Right cardiac atrium (tissue), 5 donors: ENCODE results near the gene CDK5R1. TPM values are rescaled to one million over a fixed set of nuclear protein-coding genes. Genes with fewer than 3 reads are reported as not detected.

Experiments
- ATAC-seq, 2 donors: fragments of 200-7000 bp; cut with Tn5 transposase; one replicate each; pipeline versions ENCODE4 v1.8.0 to v1.9.1; 2020; ENCODE audit warnings: moderate library complexity in 2 of 2, mild to moderate bottlenecking in 1 of 2
- DNase-seq, 3 donors: peaks; one replicate each; pipeline ENCODE4 v3.0.0-alpha.2; 2020
- H3K27ac ChIP-seq: one replicate; pipeline ENCODE4 v1.5.1; 2013; ENCODE audit warnings: mild to moderate bottlenecking, low read length, control low read depth, moderate library complexity
- H3K27me3 ChIP-seq: one replicate; pipeline ENCODE4 v1.6.1; 2013; ENCODE audit not compliant: control insufficient read depth, insufficient read depth
- H3K4me1 ChIP-seq: one replicate; pipeline ENCODE4 v1.6.1; 2013; ENCODE audit warnings: low read length; ENCODE audit not compliant: control insufficient read depth, insufficient read depth
- H3K4me3 ChIP-seq: one replicate; pipeline ENCODE4 v1.5.1; 2013; ENCODE audit warnings: low read length, control low read depth
- H3K9me3 ChIP-seq: one replicate; pipeline ENCODE4 v1.6.1; 2013; ENCODE audit warnings: low read length; ENCODE audit not compliant: control insufficient read depth
- WGBS: extraction: QIAGEN DNeasy Blood & Tissue Kit; methylation state at CpG from one replicate; pipeline ENCODE4 v1.1.7; 2013; 5-methylcytosine and 5-hydroxymethylcytosine counted together
- intact Hi-C, 4 donors: fragments of 100-400 bp; cut with DNase I; formaldehyde crosslinking; loops; one replicate each; pipeline versions ENCODE4 v1.11.0 to v1.14.0; 2022 to 2023
- polyA plus RNA-seq: library from polyadenylated mRNA; stranded (reverse); fragments of 200-250 nt; gene quantifications from one replicate; pipeline ENCODE4 v1.2.3, GENCODE V29; 2013
- total RNA-seq, 4 donors: library from RNA; stranded (reverse); fragmentation: NEBNext Ultra II Directional; extraction: Animal tissue kit (Norgen Biotek cat#: 25700); gene quantifications; one replicate each; pipeline ENCODE4 v1.2.1, GENCODE V29; 2021
- donor health status: healthy with polysubstance abuse.
- donor health status: DM: no; HTN: yes; CAD: no.
- donor health status: DM: no; HTN: no; CAD: no.
- donor health status: DM: no; HTN: yes; CAD: no; lungs with severe emphysema.
- donor health status: DM: yes; HTN: yes; CAD: no.

CDK5R1 gene
- total and polyA plus RNA-seq, 5 donors, result 0.95 to 2.6 (median 1.5) TPM

DNA sequence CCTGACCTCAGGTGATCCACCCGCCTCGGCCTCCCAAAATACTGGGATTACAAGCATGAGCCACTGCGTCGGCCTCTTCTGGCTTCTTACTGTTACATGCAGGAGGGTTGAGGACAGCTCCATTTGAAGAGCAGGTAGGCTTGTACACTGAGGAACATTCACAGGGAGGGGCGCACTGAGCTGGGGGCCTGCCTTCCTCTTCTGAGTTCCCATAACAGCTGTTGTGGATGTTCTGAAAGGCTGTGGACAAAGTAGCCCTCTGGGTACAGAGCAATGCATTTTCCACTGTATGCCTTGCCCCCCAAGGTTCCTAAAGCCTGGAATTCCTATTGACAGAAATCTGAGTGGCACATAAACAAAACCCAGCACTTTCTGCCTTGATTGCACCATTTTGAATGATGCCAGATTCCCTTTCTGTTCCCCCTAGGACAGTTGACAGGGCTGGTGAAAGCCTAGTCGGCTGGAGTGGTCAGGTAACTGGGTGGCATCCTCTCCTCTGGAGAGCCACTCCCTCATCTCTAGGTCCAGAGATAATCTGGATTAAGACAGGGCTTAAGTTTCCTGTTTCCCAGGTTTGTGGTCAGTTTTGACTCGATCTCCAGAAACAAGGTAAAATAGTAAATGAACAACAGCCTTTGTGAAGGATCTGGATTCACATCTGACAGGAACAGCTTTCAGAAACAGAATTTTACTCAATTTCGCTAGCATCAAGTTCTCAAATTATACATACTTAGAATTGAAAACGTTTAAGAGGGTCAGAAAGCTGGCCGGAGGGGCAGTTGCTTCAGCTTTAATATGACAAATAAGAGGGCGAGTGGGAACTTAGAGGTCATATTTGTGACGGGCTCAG is 1.3 kb upstream of the CDK5R1 start:
- 65% methylated on average over 12 of the region's 12 CpGs for WGBS

DNA sequence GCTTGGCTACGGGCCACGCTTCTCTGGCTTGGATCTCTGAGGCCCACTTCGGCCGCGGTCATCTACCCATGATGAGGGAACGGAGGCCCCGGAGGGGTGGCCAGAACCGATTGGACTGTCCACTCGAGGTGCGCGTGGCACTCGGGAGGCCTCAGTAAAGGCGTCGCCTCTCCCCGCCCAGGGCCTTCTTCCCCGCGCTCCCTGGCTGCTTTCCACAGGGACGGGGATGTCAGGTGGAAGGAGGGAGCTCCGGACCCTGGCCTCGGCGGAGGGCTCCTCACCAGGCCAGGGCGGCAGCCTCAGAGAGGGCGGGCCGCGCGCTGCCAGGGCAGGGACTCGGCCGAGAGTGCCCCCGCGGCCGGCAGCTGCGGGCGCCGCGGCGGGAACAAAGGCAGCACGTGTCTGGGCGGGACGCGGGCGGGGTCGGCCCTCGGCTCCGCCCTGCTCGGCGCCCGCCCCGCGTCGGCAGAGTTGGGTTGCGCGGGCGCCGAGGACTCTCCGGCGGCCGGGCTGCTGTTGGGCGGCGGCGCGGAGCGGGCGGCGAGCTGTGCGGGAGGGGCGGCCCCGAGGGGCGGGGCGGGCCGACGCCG is 587 bp upstream of the CDK5R1 start:
- ATAC-seq, result peak; percentile 82 to 83
- intact Hi-C loops, result loop anchor here in 2 of 4 donors (10.0 kb wide), 2 partner anchors 169 to 269 kb away; no protein-coding TSS in a partner anchor
- H3K4me1 ChIP-seq, result peaks cover 6% of the 10 kb centered on the region

More for the DNA sequence above, 1.3 kb upstream of the CDK5R1 start:
- peak overlapping the region; percentile 96 for H3K4me3 ChIP-seq
- DNase-seq (peak in 1 of 3 donors; percentile 43), ATAC-seq (no peak)
- no peak overlapping the region for H3K27ac ChIP-seq
- H3K27me3 ChIP-seq, result no peaks in the 10 kb centered on the region
- intact Hi-C loops, result loop anchor here in 2 of 4 donors (10.0 kb wide), 2 partner anchors 169 to 269 kb away; no protein-coding TSS in a partner anchor
- peaks cover 6% of the 10 kb centered on the region for H3K4me1 ChIP-seq
- H3K9me3 ChIP-seq, result no peaks in the 10 kb centered on the region

DNA sequence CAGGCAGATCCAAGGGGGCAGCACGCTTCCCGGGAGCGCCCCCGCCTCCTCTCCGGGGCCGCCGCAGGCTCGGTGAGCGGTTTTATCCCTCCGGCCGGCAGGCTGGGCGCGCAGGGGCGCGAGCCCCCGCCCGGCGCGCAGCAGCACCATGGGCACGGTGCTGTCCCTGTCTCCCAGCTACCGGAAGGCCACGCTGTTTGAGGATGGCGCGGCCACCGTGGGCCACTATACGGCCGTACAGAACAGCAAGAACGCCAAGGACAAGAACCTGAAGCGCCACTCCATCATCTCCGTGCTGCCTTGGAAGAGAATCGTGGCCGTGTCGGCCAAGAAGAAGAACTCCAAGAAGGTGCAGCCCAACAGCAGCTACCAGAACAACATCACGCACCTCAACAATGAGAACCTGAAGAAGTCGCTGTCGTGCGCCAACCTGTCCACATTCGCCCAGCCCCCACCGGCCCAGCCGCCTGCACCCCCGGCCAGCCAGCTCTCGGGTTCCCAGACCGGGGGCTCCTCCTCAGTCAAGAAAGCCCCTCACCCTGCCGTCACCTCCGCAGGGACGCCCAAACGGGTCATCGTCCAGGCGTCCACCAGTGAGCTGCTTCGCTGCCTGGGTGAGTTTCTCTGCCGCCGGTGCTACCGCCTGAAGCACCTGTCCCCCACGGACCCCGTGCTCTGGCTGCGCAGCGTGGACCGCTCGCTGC is 832 bp downstream of the CDK5R1 start:
- 36% methylated on average over 59 of the region's 59 CpGs for WGBS
- peaks cover 6% of the 10 kb centered on the region for H3K4me1 ChIP-seq
- no peak overlapping the region for H3K27ac ChIP-seq
- intact Hi-C loops, result loop anchor here in 2 of 4 donors (10.0 kb wide), 2 partner anchors 167 to 267 kb away; no protein-coding TSS in a partner anchor
- no peak for ATAC-seq
- H3K4me3 ChIP-seq, result peak overlapping the region; percentile 96
- no peaks in the 10 kb centered on the region for H3K27me3 ChIP-seq
- no peaks in the 10 kb centered on the region for H3K9me3 ChIP-seq
- peak; percentile 33 to 70 (median 67) for DNase-seq

More for the DNA sequence above, 587 bp upstream of the CDK5R1 start:
- Histone ChIP-seq H3K9me3 (no peaks in the 10 kb centered on the region), H3K27ac (peak overlapping the region; percentile 74), H3K4me3 (peak overlapping the region; percentile 96), H3K27me3 (no peaks in the 10 kb centered on the region)
- 3% methylated on average over 72 of the region's 72 CpGs for WGBS
- peak; percentile 74 to 90 (median 89) for DNase-seq

DNA sequence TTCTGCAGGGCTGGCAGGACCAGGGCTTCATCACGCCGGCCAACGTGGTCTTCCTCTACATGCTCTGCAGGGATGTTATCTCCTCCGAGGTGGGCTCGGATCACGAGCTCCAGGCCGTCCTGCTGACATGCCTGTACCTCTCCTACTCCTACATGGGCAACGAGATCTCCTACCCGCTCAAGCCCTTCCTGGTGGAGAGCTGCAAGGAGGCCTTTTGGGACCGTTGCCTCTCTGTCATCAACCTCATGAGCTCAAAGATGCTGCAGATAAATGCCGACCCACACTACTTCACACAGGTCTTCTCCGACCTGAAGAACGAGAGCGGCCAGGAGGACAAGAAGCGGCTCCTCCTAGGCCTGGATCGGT is 1.4 kb downstream of the CDK5R1 start:
- DNase-seq (no peak), ATAC-seq (no peak)
- intact Hi-C loops, result loop anchor here in 2 of 4 donors (10.0 kb wide), 2 partner anchors 167 to 267 kb away; no protein-coding TSS in a partner anchor
- H3K27me3 ChIP-seq, result no peaks in the 10 kb centered on the region
- WGBS, result 94% methylated on average over 16 of the region's 16 CpGs
- H3K4me1 ChIP-seq, result peaks cover 6% of the 10 kb centered on the region
- H3K9me3 ChIP-seq, result no peaks in the 10 kb centered on the region
- H3K4me3 ChIP-seq, result no peak overlapping the region
- H3K27ac ChIP-seq, result no peak overlapping the region

DNA sequence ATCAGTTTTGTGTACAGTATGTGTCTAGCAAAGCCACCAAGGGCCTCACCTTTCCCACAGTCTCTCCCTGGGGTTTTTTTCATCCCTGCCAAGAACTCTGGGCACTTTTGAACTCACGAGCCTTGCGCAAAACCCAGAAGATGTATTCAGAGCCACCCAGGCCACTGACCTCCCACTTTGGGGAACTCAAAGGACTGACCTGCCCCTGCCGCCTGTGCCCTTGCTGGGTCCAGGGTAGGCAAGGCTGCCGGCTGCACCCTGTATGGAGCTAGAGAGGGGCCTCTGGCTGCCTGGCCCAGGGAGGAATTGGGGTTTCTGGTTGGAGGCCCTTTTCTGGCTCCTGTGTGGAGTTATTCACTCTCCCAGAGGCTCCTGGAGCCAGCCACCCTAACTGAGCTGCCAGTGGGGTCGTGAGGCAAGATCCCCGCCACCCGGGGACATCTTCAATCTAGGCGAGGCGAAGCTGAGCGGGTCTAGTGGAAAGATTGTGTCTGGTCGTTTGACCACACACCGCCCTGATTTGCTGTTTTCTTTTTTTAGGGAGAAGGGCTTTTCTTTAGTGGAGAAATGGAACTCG is 1.9 kb downstream of the CDK5R1 start:
- H3K4me1 ChIP-seq, result peaks cover 6% of the 10 kb centered on the region

DNA sequence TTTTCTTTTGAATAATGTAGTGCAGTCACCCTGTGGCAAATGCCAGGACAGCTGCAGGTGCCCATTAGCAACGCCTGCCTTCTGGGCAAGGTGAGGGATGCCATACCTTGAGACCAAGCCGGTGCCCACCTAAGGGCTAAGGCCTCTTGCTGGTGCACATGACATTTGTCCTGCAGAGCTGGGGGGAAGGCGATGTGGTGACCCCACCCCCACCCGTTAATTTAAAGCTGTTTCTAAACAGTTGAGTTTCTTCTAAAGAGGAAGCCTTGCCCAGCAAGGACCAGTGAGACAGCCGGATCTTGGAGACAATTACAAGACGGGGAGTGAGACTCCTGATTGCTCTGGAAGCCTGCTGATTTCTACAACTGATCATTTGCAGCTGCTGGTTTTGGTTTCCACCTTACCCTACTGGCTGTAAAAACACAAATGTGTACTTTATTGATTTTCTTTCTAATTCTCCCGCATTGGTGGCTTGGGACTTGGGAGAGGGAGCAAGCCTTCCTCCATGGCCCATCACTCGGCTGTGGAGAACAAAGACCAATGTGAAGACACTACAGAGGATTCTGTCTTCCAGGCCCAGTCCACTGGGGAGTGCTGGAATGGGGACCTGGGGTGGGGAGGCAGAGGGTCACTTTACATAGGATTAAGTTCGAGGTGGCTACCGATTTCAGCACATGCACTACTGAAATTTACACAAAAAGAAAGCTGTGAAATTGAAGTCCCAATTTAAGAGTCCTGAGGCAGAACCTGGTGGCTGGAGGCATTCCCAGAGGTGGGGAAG is 2.7 kb downstream of the CDK5R1 start:
- DNase-seq (no peak), ATAC-seq (no peak)
- 84% methylated on average over 10 of the region's 10 CpGs for WGBS
- peaks cover 2% of the 10 kb centered on the region for H3K4me1 ChIP-seq
- H3K4me3 ChIP-seq, result no peak overlapping the region
- H3K27me3 ChIP-seq, result no peaks in the 10 kb centered on the region
- intact Hi-C loops, result loop anchor here in 2 of 4 donors (10.0 kb wide), 2 partner anchors 165 to 265 kb away; no protein-coding TSS in a partner anchor
- no peak overlapping the region for H3K27ac ChIP-seq
- no peaks in the 10 kb centered on the region for H3K9me3 ChIP-seq

More for the DNA sequence above, 1.9 kb downstream of the CDK5R1 start:
- H3K4me3 ChIP-seq, result no peak overlapping the region
- DNase-seq (no peak), ATAC-seq (no peak)
- no peak overlapping the region for H3K27ac ChIP-seq
- no peaks in the 10 kb centered on the region for H3K27me3 ChIP-seq
- intact Hi-C loops, result loop anchor here in 2 of 4 donors (10.0 kb wide), 2 partner anchors 166 to 266 kb away; no protein-coding TSS in a partner anchor
- H3K9me3 ChIP-seq, result no peaks in the 10 kb centered on the region
- WGBS, result 96% methylated on average over 13 of the region's 13 CpGs

DNA sequence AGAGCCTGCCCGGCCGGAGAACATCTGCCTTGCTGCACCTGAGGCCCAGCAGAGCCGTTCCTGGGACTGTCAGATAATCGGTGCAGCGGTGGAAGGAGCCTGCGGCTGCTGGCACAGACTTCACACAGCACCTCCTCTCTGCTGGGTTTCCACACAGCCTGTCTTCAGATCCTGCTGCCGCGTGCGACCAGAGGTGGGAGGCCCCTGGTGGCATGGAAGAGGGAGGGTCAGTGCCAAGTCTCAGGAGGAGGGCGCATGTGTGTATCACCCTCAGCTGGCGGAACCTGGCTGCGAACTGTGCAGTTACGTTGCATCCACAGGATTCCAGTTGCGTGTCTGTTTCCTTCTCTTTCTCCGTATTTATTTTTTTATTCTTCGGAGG is 3.3 kb downstream of the CDK5R1 start:
- Histone ChIP-seq H3K27me3 (no peaks in the 10 kb centered on the region), H3K4me1 (peaks cover 2% of the 10 kb centered on the region), H3K9me3 (no peaks in the 10 kb centered on the region), H3K4me3 (no peak overlapping the region), H3K27ac (no peak overlapping the region)
- ATAC-seq (no peak), DNase-seq (no peak)
- WGBS, result 77% methylated on average over 16 of the region's 16 CpGs
- intact Hi-C loops, result no loop called here

DNA sequence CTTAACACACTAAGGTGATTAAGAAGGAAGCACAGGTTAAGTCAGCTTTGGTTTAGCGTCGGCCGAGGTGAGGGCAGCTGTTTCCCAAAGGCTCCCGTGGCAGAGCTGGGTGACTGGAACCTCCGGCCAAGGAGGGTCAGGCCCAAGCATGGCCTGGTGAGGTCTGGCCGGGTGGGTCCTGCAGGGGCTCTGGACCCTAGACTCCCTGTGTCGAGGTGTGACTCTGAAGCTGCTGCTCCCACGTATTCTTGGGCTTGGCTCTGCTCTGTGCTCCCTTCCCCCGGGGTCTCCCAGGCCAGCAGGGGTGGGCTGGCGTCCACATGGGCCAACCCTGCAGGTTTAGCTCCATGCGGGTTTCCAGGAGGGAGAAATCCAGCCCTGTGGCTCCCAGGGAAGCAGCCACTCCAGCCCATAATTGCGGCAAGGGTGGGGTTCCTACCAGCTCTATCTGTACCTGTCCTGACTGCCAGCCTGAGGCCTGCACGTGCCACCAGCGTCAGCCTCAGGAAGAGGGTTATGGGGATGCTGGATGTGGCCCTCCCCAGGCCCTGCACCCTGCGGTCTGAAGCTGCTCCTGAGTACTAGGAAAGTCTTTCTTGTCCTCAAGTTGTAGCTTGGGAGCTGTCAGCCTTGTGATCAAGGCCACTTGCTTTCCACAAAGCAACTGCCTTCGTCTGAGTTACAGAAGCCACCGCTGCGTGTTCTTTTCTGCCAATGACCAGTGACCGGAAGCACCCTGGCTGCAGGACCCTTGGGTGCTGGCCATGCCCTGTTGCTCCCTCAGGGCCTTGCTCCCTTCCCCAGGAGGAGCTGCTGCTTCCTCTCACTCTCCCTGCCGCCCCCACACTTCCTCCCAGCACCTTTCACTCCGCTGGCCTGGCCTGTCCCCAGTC is 4.8 kb downstream of the CDK5R1 start:
- Histone ChIP-seq H3K9me3 (no peaks in the 10 kb centered on the region), H3K27me3 (no peaks in the 10 kb centered on the region), H3K4me3 (no peak overlapping the region), H3K27ac (no peak overlapping the region), H3K4me1 (no peaks in the 10 kb centered on the region)
- no peak for DNase-seq
- WGBS, result 82% methylated on average over 21 of the region's 21 CpGs
- intact Hi-C loops, result no loop called here
- no peak for ATAC-seq

DNA sequence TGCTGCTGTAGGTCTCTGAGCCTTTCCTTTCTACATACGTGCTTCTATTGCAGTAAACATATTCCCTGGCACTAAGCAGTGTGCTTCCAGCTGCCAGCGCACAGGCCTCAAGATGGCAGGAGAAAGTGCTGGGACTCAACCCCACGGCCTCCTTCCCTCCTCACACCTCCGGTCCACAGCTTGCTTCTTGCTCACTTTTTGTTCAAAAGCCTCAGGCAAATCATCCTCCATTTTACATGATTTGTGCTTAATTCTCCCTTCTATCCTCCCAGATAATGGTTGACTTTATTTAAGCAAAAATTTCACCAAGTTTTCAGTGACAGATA is 5.4 kb downstream of the CDK5R1 start:
- WGBS, result 80% methylated on average over 4 of the region's 4 CpGs
- intact Hi-C loops, result no loop called here
- Histone ChIP-seq H3K27me3 (no peaks in the 10 kb centered on the region), H3K4me3 (no peak overlapping the region), H3K9me3 (no peaks in the 10 kb centered on the region), H3K4me1 (no peaks in the 10 kb centered on the region), H3K27ac (no peak overlapping the region)
- DNase-seq (no peak), ATAC-seq (no peak)
